Measurements from ENCODE around the gene ZMYND8.

GRCh38 chr20:47178277-47178676 lies 178.2 kb downstream of the ZMYND8 start:
- TF ChIP-seq CTCF (IDR thresholded peaks at IDR 0.05; ENCODE audit: low read length) (no peak), EZH2 (optimal IDR thresholded peaks at IDR 0.05; ENCODE audit: low read depth, low read length) (no peak)
